ENCODE results near the gene APBA3.
"Not testable (repeated sequence)": the region's sequence is repeated elsewhere in the genome, so short reads cannot be mapped to it uniquely, and the experiment has no call there.

APBA3 gene

GRCh38 chr19:3770136-3770999, 8.9 kb upstream of the APBA3 start:
- DNase-seq (ENCODE audit: low read depth): no peak

- DNase-seq (ENCODE audit: low read depth): no peak
Observed at GRCh38 chr19:3769494-3769893, 8.0 kb upstream of the APBA3 start.

- no peak for DNase-seq (ENCODE audit: low read depth)
Observed at GRCh38 chr19:3768748-3769099, 7.2 kb upstream of the APBA3 start.

- DNase-seq (ENCODE audit: low read depth): no peak
Observed at GRCh38 chr19:3768015-3768747, 6.7 kb upstream of the APBA3 start.

GRCh38 chr19:3767050-3767449, 5.6 kb upstream of the APBA3 start:
- DNase-seq (ENCODE audit: low read depth): no peak

- no peak for DNase-seq (ENCODE audit: low read depth)
Observed at GRCh38 chr19:3766520-3766919, 5.0 kb upstream of the APBA3 start.

- not testable (repeated sequence) for DNase-seq (ENCODE audit: low read depth)
Observed at GRCh38 chr19:3765757-3766156, 4.3 kb upstream of the APBA3 start.

- no peak for DNase-seq (ENCODE audit: low read depth)
Observed at GRCh38 chr19:3765121-3765520, 3.6 kb upstream of the APBA3 start.

- DNase-seq (ENCODE audit: low read depth): peak; percentile 99
Observed at GRCh38 chr19:3762501-3763459, 1.3 kb upstream of the APBA3 start, which contains the start of gene MRPL54. TSS of gene MRPL54 (plus strand) at chr19:3762682. CDS start at chr19:3762701, 19 bp downstream.

- DNase-seq (ENCODE audit: low read depth): no peak
Observed at GRCh38 chr19:3762130-3762473, 610 bp upstream of the APBA3 start.

GRCh38 chr19:3760871-3761361, 576 bp downstream of the APBA3 start:
- no peak for DNase-seq (ENCODE audit: low read depth)

GRCh38 chr19:3759482-3760254, 1.8 kb downstream of the APBA3 start:
- no peak for DNase-seq (ENCODE audit: low read depth)

- not testable (repeated sequence) for DNase-seq (ENCODE audit: low read depth)
Observed at GRCh38 chr19:3758297-3758696, 3.2 kb downstream of the APBA3 start.

- DNase-seq (ENCODE audit: low read depth): not testable (repeated sequence)
Observed at GRCh38 chr19:3757705-3758104, 3.8 kb downstream of the APBA3 start.

GRCh38 chr19:3753631-3754410, 7.7 kb downstream of the APBA3 start:
- no peak for DNase-seq (ENCODE audit: low read depth)

- no peak for DNase-seq (ENCODE audit: low read depth)
Observed at GRCh38 chr19:3752492-3752891, 9.0 kb downstream of the APBA3 start.

GRCh38 chr19:3751236-3751635, 10.3 kb downstream of the APBA3 start:
- no peak for DNase-seq (ENCODE audit: low read depth)

GRCh38 chr19:3750211-3750610, 11.3 kb downstream of the APBA3 start:
- DNase-seq (ENCODE audit: low read depth): no peak

GRCh38 chr19:3748965-3749364, 12.5 kb downstream of the APBA3 start:
- DNase-seq (ENCODE audit: low read depth): no peak

GRCh38 chr19:3746371-3747056, 15.0 kb downstream of the APBA3 start:
- DNase-seq (ENCODE audit: low read depth): no peak

Measured in stimulated activated CD8-positive, alpha-beta memory T cell treated with anti-CD3 and anti-CD28 coated beads, Interleukin-4, amount 100 ng/mL, for 24 hours (primary cell).